ENCODE results near the gene PLEKHF1. TPM values are rescaled to one million over a fixed set of nuclear protein-coding genes. Genes with fewer than 3 reads are reported as not detected.

The PLEKHF1 gene
- total RNA-seq, 2 experiments from 2014 or later: 49.4 to 52.1 TPM

- no peak for DNase-seq
- Mint-ChIP-seq H3K4me1 (peaks cover 41% of the 10 kb centered on the region), H3K36me3 (ENCODE audit: low read depth) (peaks cover 13% of the 10 kb centered on the region), H3K9me3 (no peaks in the 10 kb centered on the region), H3K27ac (no peak overlapping the region), H3K4me3 (no peak overlapping the region), H3K27me3 (no peaks in the 10 kb centered on the region)
- ChIA-PET POLR2A (no interaction called here), CTCF (interaction anchor here (1.0 to 5.2 kb wide), 7 partner anchors 10 to 54 kb away, joined by 3 to 34 read pairs (median 6); no protein-coding TSS in a partner anchor)
Observed at GRCh38 chr19:29662278-29662603, 3.0 kb upstream of the PLEKHF1 start.

- Mint-ChIP-seq H3K27ac (no peak overlapping the region), H3K4me1 (peaks cover 46% of the 10 kb centered on the region), H3K9me3 (no peaks in the 10 kb centered on the region), H3K4me3 (no peak overlapping the region), H3K27me3 (no peaks in the 10 kb centered on the region), H3K36me3 (ENCODE audit: low read depth) (peaks cover 17% of the 10 kb centered on the region)
- POLR2A ChIA-PET: no interaction called here
- CTCF ChIA-PET: interaction anchor here (0.9 to 5.2 kb wide), 8 partner anchors 9 to 54 kb away, joined by 3 to 34 read pairs (median 4); no protein-coding TSS in a partner anchor
- no peak for DNase-seq
Observed at GRCh38 chr19:29662604-29663404, 2.5 kb upstream of the PLEKHF1 start.

- no peaks in the 10 kb centered on the region for H3K27me3 Mint-ChIP-seq
- H3K9me3 Mint-ChIP-seq: no peaks in the 10 kb centered on the region
- peaks cover 25% of the 10 kb centered on the region for H3K36me3 Mint-ChIP-seq (ENCODE audit: low read depth)
- H3K4me1 Mint-ChIP-seq: peaks cover 57% of the 10 kb centered on the region
- ChIA-PET CTCF (interaction anchor here (0.9 to 5.2 kb wide), 6 partner anchors 8 to 53 kb away, joined by 3 to 34 read pairs (median 6); no protein-coding TSS in a partner anchor), POLR2A (no interaction called here)
- H3K27ac Mint-ChIP-seq: peak overlapping the region; percentile 80
- peak overlapping the region; percentile 88 for H3K4me3 Mint-ChIP-seq
- no peak for DNase-seq
Observed at GRCh38 chr19:29663861-29664752, 1.2 kb upstream of the PLEKHF1 start.

GRCh38 chr19:29664753-29665214, 477 bp upstream of the PLEKHF1 start:
- no peak for DNase-seq
- peaks cover 64% of the 10 kb centered on the region for H3K4me1 Mint-ChIP-seq
- H3K27me3 Mint-ChIP-seq: no peaks in the 10 kb centered on the region
- no peaks in the 10 kb centered on the region for H3K9me3 Mint-ChIP-seq
- peaks cover 32% of the 10 kb centered on the region for H3K36me3 Mint-ChIP-seq (ENCODE audit: low read depth)
- ChIA-PET POLR2A (interaction anchor here (1.4 kb wide), 1 partner anchor 41 kb away, joined by 4 read pairs; no protein-coding TSS in a partner anchor), CTCF (interaction anchor here (0.9 to 5.2 kb wide), 10 partner anchors 7 to 59 kb away, joined by 3 to 49 read pairs (median 6); partner anchors contain the start of gene POP4)
- H3K4me3 Mint-ChIP-seq: peak overlapping the region; percentile 88
- H3K27ac Mint-ChIP-seq: peak overlapping the region; percentile 80

GRCh38 chr19:29665826-29666577, 741 bp downstream of the PLEKHF1 start:
- Mint-ChIP-seq H3K9me3 (no peaks in the 10 kb centered on the region), H3K4me1 (peaks cover 73% of the 10 kb centered on the region), H3K27me3 (no peaks in the 10 kb centered on the region), H3K4me3 (peak overlapping the region; percentile 88), H3K36me3 (ENCODE audit: low read depth) (peaks cover 44% of the 10 kb centered on the region), H3K27ac (peak overlapping the region; percentile 95)
- POLR2A ChIA-PET: interaction anchor here (1.0 to 1.4 kb wide), 2 partner anchors 42 to 60 kb away, joined by 3 to 4 read pairs; partner anchors contain the start of gene POP4
- no peak for DNase-seq
- CTCF ChIA-PET: interaction anchor here (0.6 to 4.9 kb wide), 17 partner anchors 12 to 60 kb away, joined by 3 to 49 read pairs (median 4); partner anchors contain the start of genes C19orf12 and POP4

DNA sequence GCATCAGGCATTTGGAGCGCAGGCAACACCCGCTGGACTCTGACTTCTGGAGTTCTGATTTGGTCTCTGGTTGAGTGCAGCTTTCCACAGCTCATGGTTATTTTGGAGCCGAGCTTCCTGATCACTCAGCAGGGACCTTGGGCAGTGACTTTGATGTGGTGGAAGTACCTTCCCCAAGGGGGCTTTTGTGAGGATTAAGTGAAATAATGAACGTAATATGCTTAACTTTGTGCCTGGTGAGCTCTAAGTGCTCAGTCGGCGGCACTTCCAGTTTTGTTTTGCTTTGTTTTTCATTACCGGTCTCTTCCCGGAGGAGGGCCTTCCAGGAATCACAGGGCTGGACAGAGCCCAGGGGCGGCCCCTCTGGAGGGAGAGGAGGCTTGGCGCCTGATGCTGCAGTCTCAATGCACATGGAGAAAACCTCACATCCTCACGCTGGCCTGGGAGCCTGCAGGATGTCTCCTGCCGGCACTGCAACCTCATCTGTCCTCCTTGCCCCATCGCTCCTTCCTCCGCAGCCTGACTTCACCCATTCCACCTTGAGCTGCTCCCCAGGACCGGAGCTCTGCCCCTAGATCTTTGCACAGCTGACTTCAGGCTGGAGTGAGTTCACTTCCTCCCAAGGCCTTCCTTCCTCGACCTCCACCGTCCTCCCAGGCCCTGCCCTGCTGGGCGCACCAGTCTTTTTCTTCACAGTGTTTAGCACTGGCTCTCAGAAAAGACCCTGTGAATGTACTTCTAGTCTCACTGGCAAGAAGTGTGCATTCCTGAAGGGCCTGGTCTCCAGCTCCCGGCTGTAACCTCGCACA, 1.5 kb downstream of the PLEKHF1 start:
- H3K4me1 Mint-ChIP-seq: peaks cover 77% of the 10 kb centered on the region
- POLR2A ChIA-PET: interaction anchor here (1.0 kb wide), 1 partner anchor 60 kb away, joined by 3 read pairs; the partner anchor contains the start of gene POP4
- H3K27ac Mint-ChIP-seq: peak overlapping the region; percentile 95
- CTCF ChIA-PET: interaction anchor here (0.6 to 4.9 kb wide), 13 partner anchors 12 to 275 kb away, joined by 3 to 49 read pairs (median 4); partner anchors contain the start of genes C19orf12, POP4 and URI1
- H3K27me3 Mint-ChIP-seq: no peaks in the 10 kb centered on the region
- H3K4me3 Mint-ChIP-seq: peak overlapping the region; percentile 88
- H3K9me3 Mint-ChIP-seq: no peaks in the 10 kb centered on the region
- peak; percentile 38 for DNase-seq
- peaks cover 52% of the 10 kb centered on the region for H3K36me3 Mint-ChIP-seq (ENCODE audit: low read depth)

GRCh38 chr19:29667387-29667783, 2.1 kb downstream of the PLEKHF1 start:
- CTCF ChIA-PET: interaction anchor here (0.7 to 4.9 kb wide), 16 partner anchors 11 to 275 kb away, joined by 3 to 49 read pairs (median 4); partner anchors contain the start of genes C19orf12, POP4 and URI1
- Mint-ChIP-seq H3K9me3 (no peaks in the 10 kb centered on the region), H3K4me3 (peak overlapping the region; percentile 88), H3K4me1 (peaks cover 78% of the 10 kb centered on the region), H3K36me3 (ENCODE audit: low read depth) (peaks cover 55% of the 10 kb centered on the region), H3K27me3 (no peaks in the 10 kb centered on the region), H3K27ac (peak overlapping the region; percentile 95)
- POLR2A ChIA-PET: no interaction called here
- no peak for DNase-seq

DNA sequence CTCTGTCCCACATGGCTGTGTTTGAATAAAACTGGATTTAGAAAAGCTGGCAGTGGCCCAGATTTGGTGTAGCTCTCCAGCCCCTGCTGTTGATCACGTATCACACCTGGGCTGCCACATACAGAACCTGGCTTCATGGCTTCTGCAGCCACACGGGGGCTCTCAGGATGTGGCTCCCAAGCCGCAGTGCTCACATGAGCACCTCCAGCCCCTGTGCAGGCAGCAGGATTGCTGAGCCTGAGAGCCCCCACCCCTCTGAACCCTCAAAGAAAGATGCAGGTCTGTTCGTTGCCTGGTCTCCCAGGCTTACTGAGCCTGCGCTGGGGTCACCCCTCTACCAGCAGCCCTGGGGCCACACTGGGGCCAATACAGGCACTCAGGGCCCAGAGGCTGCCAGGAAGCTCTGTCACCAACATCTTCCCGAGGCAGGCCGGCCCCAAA, 2.7 kb downstream of the PLEKHF1 start:
- Mint-ChIP-seq H3K4me3 (peak overlapping the region; percentile 88), H3K9me3 (no peaks in the 10 kb centered on the region), H3K27ac (peak overlapping the region; percentile 95), H3K36me3 (ENCODE audit: low read depth) (peaks cover 60% of the 10 kb centered on the region), H3K27me3 (no peaks in the 10 kb centered on the region), H3K4me1 (peaks cover 78% of the 10 kb centered on the region)
- CTCF ChIA-PET: interaction anchor here (0.6 to 4.9 kb wide), 16 partner anchors 10 to 274 kb away, joined by 3 to 49 read pairs (median 4); partner anchors contain the start of genes C19orf12, POP4 and URI1
- peak; percentile 75 for DNase-seq
- POLR2A ChIA-PET: no interaction called here

- H3K4me3 Mint-ChIP-seq: peak overlapping the region; percentile 88
Observed at GRCh38 chr19:29668746-29669609, 3.7 kb downstream of the PLEKHF1 start.

GRCh38 chr19:29670255-29670654, 5.0 kb downstream of the PLEKHF1 start:
- CTCF ChIA-PET: interaction anchor here (1.3 kb wide), 1 partner anchor 41 kb away, joined by 3 read pairs; no protein-coding TSS in a partner anchor
- peaks cover 73% of the 10 kb centered on the region for H3K4me1 Mint-ChIP-seq
- H3K9me3 Mint-ChIP-seq: no peaks in the 10 kb centered on the region
- POLR2A ChIA-PET: no interaction called here
- peak overlapping the region; percentile 88 for H3K4me3 Mint-ChIP-seq
- no peak for DNase-seq
- H3K27ac Mint-ChIP-seq: peak overlapping the region; percentile 95
- H3K36me3 Mint-ChIP-seq (ENCODE audit: low read depth): peaks cover 72% of the 10 kb centered on the region
- no peaks in the 10 kb centered on the region for H3K27me3 Mint-ChIP-seq

More at GRCh38 chr19:29668746-29669609, 3.7 kb downstream of the PLEKHF1 start:
- H3K9me3 Mint-ChIP-seq: no peaks in the 10 kb centered on the region
- H3K4me1 Mint-ChIP-seq: peaks cover 79% of the 10 kb centered on the region
- ChIA-PET CTCF (interaction anchor here (0.5 to 4.9 kb wide), 13 partner anchors 9 to 60 kb away, joined by 3 to 49 read pairs (median 4); partner anchors contain the start of gene C19orf12), POLR2A (interaction anchor here (0.6 kb wide), 1 partner anchor 60 kb away, joined by 4 read pairs; no protein-coding TSS in a partner anchor)
- peaks cover 70% of the 10 kb centered on the region for H3K36me3 Mint-ChIP-seq (ENCODE audit: low read depth)
- peak overlapping the region; percentile 95 for H3K27ac Mint-ChIP-seq
- DNase-seq: no peak
- H3K27me3 Mint-ChIP-seq: no peaks in the 10 kb centered on the region

Measured in activated CD4-positive, alpha-beta T cell treated with anti-CD3 and anti-CD28 coated beads, Interleukin-2, amount 10 ng/mL, durations not matched to agents 7 days and 5 days (primary cell).